ENCODE results near the gene KIAA0930.

Gene KIAA0930

GRCh38 chr22:45216133-45217003 lies 24.3 kb downstream of the KIAA0930 start:
- no peak for FAIRE-seq

- no peak for FAIRE-seq
Measured at GRCh38 chr22:45212992-45213751, 27.5 kb downstream of the KIAA0930 start.

DNA sequence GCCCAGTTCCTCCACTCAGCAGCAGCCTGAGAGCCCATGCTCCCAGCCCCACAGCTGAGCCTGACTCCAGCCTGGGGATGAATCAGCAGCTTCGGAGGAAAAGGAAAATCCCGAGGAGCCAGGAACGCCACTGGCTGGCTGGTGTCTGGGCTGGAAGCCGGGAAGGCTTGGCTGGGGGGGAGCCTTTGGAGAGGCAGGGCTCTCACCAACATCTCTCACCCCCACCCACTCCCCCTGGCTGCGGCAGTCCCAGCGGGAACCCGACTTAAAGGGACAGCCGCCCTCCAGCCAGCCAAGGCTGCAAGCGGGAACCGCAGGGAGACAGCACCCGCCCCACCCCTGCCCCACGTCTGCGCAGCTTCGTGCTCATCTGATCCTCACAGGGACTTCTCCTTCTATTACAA lies 28.4 kb downstream of the KIAA0930 start:
- FAIRE-seq: no peak

DNA sequence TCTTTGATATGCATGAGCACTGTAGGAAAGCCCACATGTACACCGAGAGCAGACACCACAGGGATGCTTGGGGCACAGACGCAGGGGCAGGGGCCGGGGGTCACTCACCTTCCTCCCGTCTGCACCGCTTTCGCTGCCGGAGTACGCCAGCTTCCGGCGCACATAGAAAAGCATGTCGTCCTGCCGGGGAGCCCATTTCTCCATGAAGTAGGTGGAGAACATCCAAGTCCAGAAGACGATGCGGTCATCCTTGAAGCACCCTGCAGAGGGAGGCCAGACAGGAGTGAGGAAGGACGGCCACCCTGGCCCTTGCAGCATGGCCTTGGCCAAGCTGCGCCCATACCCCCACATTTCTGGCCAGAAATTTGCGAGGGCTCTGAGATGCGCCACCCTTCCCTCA lies 28.8 kb downstream of the KIAA0930 start:
- FAIRE-seq: no peak

DNA sequence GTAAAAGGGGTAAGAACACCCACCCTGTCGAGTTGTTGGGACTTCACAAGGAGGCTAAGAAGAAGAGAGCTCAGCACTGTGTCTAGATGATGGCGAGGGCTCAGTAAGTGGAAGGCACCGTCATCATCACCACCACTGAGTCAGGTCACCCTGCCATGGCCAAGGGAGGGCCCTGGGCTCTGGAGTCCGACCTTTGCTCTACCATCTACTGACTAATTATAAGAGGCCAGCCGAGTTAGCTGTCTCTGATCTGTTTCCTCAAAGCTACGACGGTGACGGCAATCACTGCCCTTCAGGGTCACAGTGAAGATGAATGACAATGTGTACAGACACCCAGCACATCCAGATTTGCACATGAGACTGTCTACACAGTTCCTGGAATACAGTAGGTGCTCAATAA lies 29.3 kb downstream of the KIAA0930 start:
- no peak for FAIRE-seq

DNA sequence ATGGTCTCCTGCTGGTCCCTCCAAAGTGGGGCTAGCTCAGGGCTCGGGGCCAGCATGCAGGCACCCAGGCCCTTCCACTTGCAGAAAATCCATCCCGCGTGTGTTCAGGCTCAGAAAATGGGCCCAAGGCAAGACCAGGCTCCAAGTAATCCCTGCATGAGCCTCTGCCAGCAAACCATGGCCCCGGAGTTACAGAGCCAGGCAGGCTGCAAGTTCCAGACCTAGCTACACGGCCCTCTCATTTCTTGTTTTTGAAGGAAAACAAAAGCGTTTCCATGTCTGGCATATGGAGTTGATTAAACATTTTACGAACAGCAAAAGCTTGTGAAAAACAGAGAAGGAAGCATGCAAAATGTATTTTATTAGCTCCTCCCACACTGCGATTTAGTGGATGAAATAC lies 29.7 kb downstream of the KIAA0930 start:
- FAIRE-seq: no peak

GRCh38 chr22:45210577-45210976 lies 30.1 kb downstream of the KIAA0930 start:
- FAIRE-seq: no peak

DNA sequence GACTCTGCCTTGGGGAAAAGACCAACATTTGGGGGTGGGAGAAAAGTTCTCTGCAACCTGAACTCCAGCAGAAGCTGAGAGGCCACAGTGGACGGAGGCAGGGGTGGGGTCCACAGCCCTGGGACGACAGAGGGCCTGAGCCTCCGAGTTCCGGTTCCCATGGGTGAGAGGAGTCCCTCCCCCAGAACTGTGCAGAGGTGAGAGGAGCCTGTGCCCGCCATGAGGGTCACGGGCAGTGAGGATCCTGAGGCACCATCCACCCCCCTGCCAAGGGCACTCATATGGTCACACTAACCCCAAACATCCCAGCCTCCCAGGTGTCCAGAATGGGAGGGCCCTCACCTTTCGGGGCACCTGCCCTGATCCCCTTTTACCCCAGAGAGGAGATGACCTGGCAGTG lies 30.5 kb downstream of the KIAA0930 start:
- FAIRE-seq: no peak

DNA sequence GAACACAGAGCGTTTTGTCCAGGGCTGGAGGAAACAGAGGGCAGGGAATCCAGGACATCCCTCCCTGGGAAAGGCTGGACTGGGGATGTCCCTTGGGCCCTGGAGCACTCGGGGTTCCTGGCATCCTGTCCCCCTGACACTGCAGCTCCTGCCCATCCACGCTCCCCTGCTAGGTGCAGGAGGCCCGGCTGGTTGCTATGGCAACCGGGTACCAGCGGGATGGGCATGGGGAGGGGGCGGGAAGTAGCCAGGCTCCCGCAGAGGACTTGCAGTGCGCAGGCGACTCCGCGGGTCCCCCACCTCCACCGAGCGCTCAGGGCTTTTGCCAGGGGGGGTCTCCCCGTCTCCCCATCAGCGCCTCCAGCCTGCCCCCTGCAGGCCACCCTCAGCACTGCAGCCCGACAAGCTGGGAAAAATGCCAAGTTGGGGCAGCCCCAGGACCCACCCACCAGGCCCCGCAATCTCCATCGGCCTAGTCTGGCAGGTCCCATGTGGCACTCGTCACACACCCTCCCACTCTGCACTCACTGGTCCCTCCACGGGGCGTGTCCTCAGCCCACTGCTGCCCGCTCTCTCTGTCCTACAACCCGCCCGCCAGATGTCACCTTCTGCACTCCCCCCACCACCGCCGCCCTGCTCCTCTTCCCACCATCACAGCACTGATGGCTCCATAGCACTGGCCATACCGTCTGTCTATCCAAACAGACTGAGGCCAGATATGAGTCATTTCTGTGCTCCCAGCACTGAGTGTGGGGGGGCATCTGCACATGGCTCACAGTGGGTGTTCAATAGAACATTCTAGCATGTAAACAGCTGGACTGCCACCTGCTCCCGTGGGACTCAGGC lies 31.5 kb downstream of the KIAA0930 start:
- no peak for FAIRE-seq

GRCh38 chr22:45208696-45208992 lies 32.0 kb downstream of the KIAA0930 start:
- no peak for FAIRE-seq

- FAIRE-seq: no peak
Measured at GRCh38 chr22:45207981-45208664, 32.6 kb downstream of the KIAA0930 start.

GRCh38 chr22:45207533-45207932 lies 33.2 kb downstream of the KIAA0930 start:
- no peak for FAIRE-seq

DNA sequence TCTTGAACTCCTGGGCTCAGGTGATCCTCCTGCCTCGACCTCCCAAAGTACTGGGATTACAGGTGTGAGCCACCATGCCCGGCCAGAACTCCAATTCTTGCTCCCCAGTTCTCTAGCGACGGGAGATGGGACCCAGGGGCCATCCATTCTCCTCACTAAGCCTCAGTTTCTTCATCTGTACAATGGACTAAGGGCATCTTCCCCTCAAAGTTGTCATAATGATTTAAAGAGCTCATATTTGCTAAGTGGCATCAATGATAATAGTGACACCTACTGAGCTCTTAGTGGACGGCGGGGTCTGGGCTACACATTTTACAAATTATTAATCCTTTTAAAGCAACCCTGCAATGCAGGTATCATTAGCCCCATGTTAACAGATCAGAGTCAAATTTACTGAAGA lies 34.5 kb downstream of the KIAA0930 start:
- no peak for FAIRE-seq

DNA sequence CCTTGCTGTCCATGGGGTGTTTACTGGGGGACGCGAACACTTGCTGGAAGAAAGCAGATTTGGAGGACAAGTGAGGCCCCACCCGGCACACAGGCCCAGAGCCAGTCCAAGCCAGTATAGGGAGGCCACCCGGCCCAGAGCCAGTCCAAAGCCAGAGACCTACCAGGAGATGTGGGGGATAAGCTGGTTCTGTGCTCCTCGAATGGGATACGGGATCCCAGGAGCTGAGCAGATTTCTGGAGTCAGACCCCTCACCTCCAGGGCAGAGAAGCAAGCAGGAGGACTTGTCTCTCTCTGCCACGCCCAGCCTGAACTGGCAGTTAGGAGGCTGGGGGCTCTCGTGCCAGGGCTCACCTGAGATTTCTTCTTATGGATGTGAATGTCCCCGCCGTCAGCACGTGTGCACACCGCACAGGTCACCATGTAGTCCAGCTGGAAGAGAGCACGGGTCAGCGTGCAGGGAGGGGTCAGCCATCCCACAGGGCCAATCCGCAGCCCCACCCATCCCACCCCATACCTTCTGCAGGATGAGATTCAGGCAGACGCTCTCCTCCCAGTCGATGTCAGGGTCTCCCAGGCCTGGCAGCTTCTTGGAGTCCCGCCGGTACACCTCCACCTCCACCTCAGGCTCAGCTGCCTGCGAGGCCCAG lies 35.3 kb downstream of the KIAA0930 start:
- FAIRE-seq: no peak

DNA sequence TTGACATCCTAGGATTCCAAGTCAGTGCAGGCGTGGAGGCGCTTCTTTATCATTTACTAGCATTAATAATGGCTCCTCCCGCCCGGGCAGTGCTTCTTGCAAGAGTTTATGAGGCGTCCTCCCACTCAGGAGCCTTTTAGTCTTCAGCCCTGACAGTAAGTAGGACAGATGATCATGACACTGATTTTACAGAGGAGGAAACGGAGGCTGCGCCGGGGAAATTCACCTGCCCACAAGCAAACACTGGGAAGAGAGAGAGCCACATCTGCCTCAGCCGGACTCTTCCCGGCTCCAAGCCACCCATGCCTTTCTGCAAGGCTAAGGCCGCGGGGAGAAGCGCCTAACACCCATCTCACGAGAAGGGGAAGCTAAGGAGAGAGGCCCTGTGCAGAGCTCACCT lies 35.9 kb downstream of the KIAA0930 start:
- no peak for FAIRE-seq

GRCh38 chr22:45204241-45204640 lies 36.5 kb downstream of the KIAA0930 start:
- FAIRE-seq: no peak

GRCh38 chr22:45203150-45203951 lies 37.3 kb downstream of the KIAA0930 start:
- no peak for FAIRE-seq

DNA sequence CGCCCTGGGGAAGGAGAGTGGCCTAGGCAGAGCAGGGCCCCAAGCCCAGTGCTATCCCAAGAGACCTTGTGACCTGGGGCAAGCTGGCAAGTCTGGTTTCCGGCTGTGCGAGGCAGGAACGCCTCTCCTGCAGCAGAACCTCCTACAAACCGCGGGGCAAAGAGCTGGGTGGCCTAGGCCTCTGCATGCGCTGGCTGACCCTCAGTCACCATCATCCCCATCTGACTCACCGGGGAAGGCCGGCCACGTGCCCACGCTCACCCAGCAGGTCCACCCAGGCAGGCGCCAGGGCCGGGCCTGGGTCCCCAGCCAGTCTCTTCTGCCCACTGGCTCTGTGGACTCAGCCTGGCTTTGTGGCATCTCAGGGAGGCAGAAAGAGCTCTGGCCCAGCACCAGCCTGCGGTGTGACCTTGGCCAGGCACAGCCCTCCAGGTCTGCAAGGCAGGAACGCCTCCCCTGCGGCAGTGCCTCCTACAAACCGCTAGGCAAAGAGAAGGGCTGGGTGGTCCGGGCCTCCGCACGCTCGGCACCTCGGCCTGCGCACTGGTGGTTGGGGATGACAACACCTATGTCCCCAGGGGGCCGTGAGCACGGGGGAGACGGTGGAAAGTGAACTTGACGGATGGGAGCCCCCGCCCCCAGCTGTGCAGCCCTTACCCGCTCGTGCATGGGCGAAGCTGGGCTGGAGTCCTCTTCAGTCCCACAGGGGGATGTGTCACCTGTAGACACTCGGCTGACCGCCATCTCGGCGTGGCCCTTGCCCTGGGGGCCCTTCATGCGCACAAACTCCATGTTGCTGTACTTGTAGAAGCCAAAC lies 38.2 kb downstream of the KIAA0930 start:
- no peak for FAIRE-seq

GRCh38 chr22:45201678-45202332 lies 38.9 kb downstream of the KIAA0930 start:
- FAIRE-seq: no peak

Measured in islet of Langerhans (tissue), 1 donor.